Activated T-helper 17 cell treated with anti-CD3 and anti-CD28 coated beads, Interleukin-2, amount 50 U/mL, for 72 hours (primary cell): ENCODE measurements around the gene VPS26C. TPM values are rescaled to one million over a fixed set of nuclear protein-coding genes. Genes with fewer than 3 reads are reported as not detected.

Experiments
- ATAC-seq: fragments of 150-1000 bp; cut with Tn5 transposase; replicated peaks from 2 replicates; pipeline ENCODE4 v1.10.0; 2021; ENCODE audit warnings: mild to moderate bottlenecking, moderate library complexity
- H3K27ac Mint-ChIP-seq: one replicate; pipeline ENCODE4 v1.8.0; 2022; ENCODE audit warnings: mixed read lengths
- H3K27me3 Mint-ChIP-seq: one replicate; pipeline ENCODE4 v1.8.0; 2022; ENCODE audit warnings: mixed read lengths
- H3K36me3 Mint-ChIP-seq: one replicate; pipeline ENCODE4 v1.8.0; 2022; ENCODE audit warnings: low read depth, mild to moderate bottlenecking, mixed read lengths
- H3K4me1 Mint-ChIP-seq: one replicate; pipeline ENCODE4 v1.8.0; 2022; ENCODE audit warnings: mixed read lengths
- H3K4me3 Mint-ChIP-seq: one replicate; pipeline ENCODE4 v1.8.0; 2022; ENCODE audit warnings: mild to moderate bottlenecking, mixed read lengths
- H3K9me3 Mint-ChIP-seq: one replicate; pipeline ENCODE4 v1.8.0; 2022; ENCODE audit warnings: mixed read lengths
- total RNA-seq, 2 donors: library from RNA; stranded (reverse); gene quantifications; one replicate each; pipeline ENCODE4 v1.2.3, GENCODE V29; 2022

Gene VPS26C
- total RNA-seq, 2 donors from 2014 or later: 72.1 to 78.5 TPM

DNA sequence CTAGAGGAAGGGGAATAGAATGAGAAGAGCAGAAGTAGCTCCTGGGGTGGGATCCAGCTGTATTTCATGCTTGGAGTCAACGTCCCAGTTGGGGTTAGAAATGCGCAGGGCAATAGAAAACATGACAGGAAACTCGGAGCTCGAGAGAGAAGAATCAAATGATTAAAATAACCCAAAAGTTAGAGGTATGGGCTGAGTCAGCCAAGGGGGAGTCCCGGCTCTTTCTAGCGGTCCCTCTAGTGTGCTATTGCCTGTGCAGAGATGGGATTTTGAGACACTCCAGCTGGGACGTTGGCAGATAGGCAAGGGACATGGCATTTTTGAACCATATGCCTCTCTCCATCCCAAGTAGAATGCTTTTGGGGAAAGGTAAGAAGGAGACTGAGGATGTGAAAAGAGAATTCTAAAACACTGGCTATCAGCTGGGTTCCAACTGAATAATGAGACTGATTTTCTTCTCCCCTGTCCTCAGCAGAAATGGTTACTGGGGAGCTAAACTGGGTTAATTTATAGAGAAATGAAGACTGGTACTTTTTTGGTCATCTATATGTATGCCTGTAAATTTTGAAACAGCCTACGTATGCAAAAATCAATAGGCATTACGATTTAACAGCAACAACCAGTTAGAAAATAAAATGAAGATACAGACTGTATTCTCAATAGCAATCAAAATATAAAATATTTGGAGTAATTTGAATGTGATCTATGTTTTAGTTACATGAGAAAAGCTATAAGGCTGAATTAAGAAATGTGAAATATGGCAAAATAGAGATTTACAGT is 7.0 kb upstream of the VPS26C start:
- Mint-ChIP-seq H3K36me3 (no peaks in the 10 kb centered on the region), H3K27ac (no peak overlapping the region), H3K4me3 (peak overlapping the region; percentile 13), H3K4me1 (no peaks in the 10 kb centered on the region), H3K9me3 (no peaks in the 10 kb centered on the region), H3K27me3 (no peaks in the 10 kb centered on the region)
- ATAC-seq: peak; percentile 97

- ATAC-seq: no peak
- no peaks in the 10 kb centered on the region for H3K27me3 Mint-ChIP-seq
- no peaks in the 10 kb centered on the region for H3K36me3 Mint-ChIP-seq
- H3K4me3 Mint-ChIP-seq: peak overlapping the region; percentile 13
- no peaks in the 10 kb centered on the region for H3K9me3 Mint-ChIP-seq
- H3K27ac Mint-ChIP-seq: no peak overlapping the region
- H3K4me1 Mint-ChIP-seq: no peaks in the 10 kb centered on the region
Measured at GRCh38 chr21:37273440-37273839, 6.3 kb upstream of the VPS26C start.

- Mint-ChIP-seq H3K27ac (no peak overlapping the region), H3K4me1 (no peaks in the 10 kb centered on the region), H3K36me3 (no peaks in the 10 kb centered on the region), H3K4me3 (no peak overlapping the region), H3K27me3 (no peaks in the 10 kb centered on the region), H3K9me3 (no peaks in the 10 kb centered on the region)
- no peak for ATAC-seq
Measured at GRCh38 chr21:37272897-37273296, 5.8 kb upstream of the VPS26C start.

DNA sequence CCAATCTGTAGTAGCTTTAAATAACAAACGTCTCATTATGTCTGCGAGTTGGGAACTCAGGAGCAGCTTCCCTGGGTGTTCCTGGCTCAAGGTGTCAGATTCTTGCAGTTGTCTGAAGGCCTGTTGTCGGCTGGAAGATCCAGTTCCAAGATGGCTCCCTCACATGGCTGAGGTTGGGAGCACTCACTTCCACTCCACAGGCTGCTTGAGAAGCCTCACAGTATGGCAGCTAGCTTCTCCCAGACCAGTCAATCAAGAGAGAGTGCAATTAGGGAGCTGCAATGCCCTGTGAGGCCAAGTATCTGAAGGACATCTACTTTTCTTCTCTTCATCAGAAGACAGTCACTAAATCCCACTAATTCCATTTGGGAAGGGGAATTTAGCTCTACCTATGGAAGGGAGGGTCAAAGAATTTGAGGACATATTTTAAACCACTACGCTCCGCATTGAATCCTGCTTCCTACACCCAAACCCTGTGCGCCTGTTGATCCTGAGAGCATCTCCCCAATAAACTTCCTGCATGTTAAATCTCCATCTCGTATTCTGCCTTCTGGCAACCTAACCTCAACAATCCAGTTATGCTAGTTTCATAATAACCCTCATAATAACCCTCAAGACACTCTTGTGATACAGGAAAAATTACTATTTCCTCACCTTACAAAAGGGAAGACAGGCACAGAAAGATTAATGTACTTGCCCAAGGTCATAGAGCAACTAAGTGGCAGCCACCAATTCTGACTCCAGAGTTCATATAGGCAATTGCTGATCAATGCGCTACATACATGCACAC is 3.6 kb upstream of the VPS26C start:
- no peaks in the 10 kb centered on the region for H3K9me3 Mint-ChIP-seq
- H3K4me3 Mint-ChIP-seq: no peak overlapping the region
- H3K27ac Mint-ChIP-seq: no peak overlapping the region
- peaks cover 17% of the 10 kb centered on the region for H3K36me3 Mint-ChIP-seq
- peaks cover 4% of the 10 kb centered on the region for H3K4me1 Mint-ChIP-seq
- no peaks in the 10 kb centered on the region for H3K27me3 Mint-ChIP-seq
- ATAC-seq: no peak

- no peaks in the 10 kb centered on the region for H3K9me3 Mint-ChIP-seq
- peak overlapping the region; percentile 80 for H3K4me3 Mint-ChIP-seq
- H3K4me1 Mint-ChIP-seq: peaks cover 13% of the 10 kb centered on the region
- H3K36me3 Mint-ChIP-seq: peaks cover 29% of the 10 kb centered on the region
- no peaks in the 10 kb centered on the region for H3K27me3 Mint-ChIP-seq
- H3K27ac Mint-ChIP-seq: peak overlapping the region; percentile 37
- ATAC-seq: no peak
Measured at GRCh38 chr21:37269481-37269880, 2.3 kb upstream of the VPS26C start.

DNA sequence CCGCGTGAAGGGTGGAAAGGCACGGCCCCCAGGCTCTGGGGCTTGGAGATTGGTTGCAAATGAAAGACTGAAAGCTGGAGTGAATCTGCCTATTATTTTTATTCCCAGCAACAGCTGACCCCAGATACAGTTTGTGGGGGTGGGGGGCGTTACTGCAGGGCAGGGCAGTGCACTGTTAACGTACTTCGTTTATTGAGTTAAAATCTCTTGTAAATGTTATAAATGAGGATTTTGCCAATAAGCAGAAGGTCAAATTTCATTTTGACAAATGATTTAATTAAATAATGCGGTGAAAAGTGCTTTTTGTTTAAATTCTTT is 1.0 kb upstream of the VPS26C start:
- ATAC-seq: no peak
- Mint-ChIP-seq H3K4me1 (peaks cover 15% of the 10 kb centered on the region), H3K4me3 (peak overlapping the region; percentile 80), H3K27me3 (no peaks in the 10 kb centered on the region), H3K9me3 (no peaks in the 10 kb centered on the region), H3K36me3 (peaks cover 31% of the 10 kb centered on the region), H3K27ac (peak overlapping the region; percentile 83)

DNA sequence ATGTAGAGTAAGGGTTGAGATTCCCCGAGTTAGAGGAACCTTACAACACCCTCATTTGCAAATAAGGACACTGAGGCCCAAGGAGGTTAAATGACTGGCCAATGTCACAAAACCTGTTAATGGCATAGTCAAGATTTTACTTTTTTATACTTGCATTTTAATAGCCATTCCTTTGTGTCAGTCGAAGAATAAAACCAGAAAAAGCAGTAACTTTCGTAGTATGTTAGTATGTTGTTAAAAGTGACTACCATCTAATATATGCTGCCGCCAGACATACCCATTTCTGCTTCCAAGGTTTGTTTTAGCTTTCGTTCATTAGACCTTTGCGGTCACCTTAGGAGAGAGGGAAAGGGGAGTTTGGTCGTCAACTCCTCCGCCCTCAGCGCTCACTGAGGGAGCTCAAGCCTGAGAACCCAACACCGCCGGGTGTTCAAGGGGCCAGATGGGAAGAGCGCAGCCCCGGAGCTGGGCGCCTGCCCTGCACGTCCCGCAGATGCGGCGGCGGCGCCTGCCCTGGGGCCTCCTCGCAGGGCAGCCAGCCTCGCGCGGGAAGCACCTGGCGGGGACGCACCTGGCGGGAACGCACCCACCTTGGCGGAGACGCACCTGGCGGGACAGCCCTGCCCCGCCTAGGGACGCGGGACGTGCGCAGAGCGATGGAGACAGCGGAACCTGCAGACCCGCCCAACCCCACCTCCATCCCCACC is 466 bp downstream of the VPS26C start:
- ATAC-seq: peak; percentile 5
- Mint-ChIP-seq H3K9me3 (no peaks in the 10 kb centered on the region), H3K36me3 (peaks cover 38% of the 10 kb centered on the region), H3K27me3 (no peaks in the 10 kb centered on the region), H3K4me3 (peak overlapping the region; percentile 80), H3K4me1 (peaks cover 20% of the 10 kb centered on the region), H3K27ac (peak overlapping the region; percentile 83)

- ATAC-seq: no peak
- peaks cover 20% of the 10 kb centered on the region for H3K4me1 Mint-ChIP-seq
- H3K9me3 Mint-ChIP-seq: no peaks in the 10 kb centered on the region
- H3K4me3 Mint-ChIP-seq: peak overlapping the region; percentile 80
- H3K27me3 Mint-ChIP-seq: no peaks in the 10 kb centered on the region
- no peak overlapping the region for H3K27ac Mint-ChIP-seq
- peaks cover 49% of the 10 kb centered on the region for H3K36me3 Mint-ChIP-seq
Measured at GRCh38 chr21:37264808-37265207, 2.3 kb downstream of the VPS26C start.

DNA sequence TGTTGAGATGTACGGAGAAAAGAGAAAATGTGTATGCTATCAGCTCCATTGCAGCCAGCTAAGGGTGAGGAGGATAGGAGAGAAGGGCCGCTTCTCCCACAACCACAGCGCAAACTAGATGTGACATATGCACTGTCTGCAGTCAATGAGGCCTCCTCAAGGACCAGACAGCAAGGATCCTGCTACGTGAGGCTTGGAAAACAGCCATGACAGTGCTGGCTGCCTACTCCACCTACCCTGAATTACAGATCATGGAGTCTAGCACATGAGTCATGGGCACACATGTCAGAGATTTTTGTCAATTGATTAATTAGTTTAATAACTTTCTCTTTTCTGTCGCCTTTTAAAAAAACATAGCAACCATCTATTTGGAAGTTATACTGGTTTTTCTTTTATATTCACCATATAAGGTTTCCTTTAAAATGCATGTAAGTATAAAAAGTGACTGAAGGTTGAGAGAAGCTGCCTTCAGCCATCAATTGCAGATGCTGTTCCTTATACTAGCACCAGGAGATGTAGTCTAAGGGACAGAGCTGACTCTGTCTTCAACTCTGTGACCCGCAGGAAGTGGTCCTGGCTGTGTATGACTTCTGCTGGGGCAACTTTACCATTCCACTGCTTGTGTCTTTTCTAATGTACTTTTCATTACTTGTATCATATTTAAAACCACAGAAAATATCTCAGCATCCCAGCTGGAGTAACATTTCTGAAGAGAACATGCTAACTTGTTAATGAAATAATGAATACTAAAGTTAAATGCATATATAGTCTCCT is 3.1 kb downstream of the VPS26C start:
- H3K27ac Mint-ChIP-seq: no peak overlapping the region
- peaks cover 20% of the 10 kb centered on the region for H3K4me1 Mint-ChIP-seq
- no peaks in the 10 kb centered on the region for H3K27me3 Mint-ChIP-seq
- no peak for ATAC-seq
- H3K4me3 Mint-ChIP-seq: peak overlapping the region; percentile 80
- H3K9me3 Mint-ChIP-seq: no peaks in the 10 kb centered on the region
- H3K36me3 Mint-ChIP-seq: peaks cover 49% of the 10 kb centered on the region

DNA sequence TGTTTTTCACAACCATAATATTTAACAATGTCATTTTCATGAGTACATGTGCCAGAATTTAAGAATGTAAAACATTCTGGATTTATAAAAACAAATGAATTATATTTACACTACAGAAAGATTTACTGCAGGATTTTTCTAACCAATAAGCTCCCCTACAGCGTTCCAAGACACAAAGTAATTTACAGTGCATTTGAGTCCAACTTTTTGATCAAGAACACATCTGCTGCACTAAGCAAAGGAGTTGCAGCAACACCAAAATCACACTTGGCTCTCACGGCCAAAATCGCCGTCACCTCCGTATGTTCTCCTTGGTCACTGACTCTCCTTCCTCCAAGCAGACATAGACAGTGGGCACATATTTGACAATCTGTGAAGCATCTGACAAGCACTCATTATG is 7.7 kb downstream of the VPS26C start:
- Mint-ChIP-seq H3K4me1 (peaks cover 19% of the 10 kb centered on the region), H3K4me3 (no peak overlapping the region)

DNA sequence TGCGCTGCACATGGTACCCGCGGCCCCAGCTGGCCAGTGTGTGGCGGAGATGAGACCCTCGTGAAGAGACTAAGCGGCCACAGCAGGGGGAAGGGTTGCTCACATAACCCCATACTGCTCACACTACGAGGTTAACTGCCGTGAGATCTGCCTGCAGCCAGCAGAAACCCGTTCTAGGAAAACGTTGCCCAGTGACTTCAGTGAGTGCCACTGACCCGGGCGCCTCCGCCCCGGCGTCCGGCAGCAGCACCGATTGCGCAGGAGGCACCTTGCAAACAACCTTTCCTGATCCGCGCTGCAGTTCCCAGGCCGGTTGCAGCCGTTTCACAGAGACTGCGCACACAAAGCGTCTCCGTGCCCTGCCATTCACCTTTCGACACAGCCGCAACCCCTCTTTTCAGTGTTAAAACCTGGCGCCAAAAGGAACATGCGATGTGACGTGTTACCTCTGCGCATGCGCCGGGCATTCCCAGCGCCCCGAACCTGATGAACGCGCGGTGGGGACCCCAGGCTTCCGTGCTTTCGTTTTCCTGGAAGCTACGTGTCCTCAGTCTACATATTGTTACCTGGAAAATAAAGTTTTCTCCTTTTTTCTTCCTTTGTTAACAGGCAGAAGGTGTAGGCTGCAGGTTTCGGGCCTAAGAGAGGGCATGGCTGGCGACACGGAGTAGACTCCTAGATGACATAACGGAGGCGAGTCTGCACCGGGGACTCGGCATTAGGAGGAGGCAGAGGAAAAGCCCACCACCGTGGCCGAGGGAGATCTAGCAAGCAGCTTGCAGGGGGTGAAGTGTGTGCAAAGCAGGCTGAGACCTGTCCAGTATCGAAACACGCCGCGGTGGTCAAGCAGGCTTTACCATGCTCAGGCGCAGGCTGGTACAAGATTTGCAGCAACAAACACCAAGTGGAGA is 8.9 kb downstream of the VPS26C start:
- peak; percentile 91 for ATAC-seq
- Mint-ChIP-seq H3K27ac (peak overlapping the region; percentile 89), H3K4me1 (peaks cover 24% of the 10 kb centered on the region), H3K27me3 (no peaks in the 10 kb centered on the region), H3K9me3 (no peaks in the 10 kb centered on the region), H3K36me3 (peaks cover 36% of the 10 kb centered on the region), H3K4me3 (peak overlapping the region; percentile 94)

More for the DNA sequence above, 7.7 kb downstream of the VPS26C start:
- no peaks in the 10 kb centered on the region for H3K9me3 Mint-ChIP-seq
- no peak for ATAC-seq
- peaks cover 37% of the 10 kb centered on the region for H3K36me3 Mint-ChIP-seq
- H3K27ac Mint-ChIP-seq: no peak overlapping the region
- no peaks in the 10 kb centered on the region for H3K27me3 Mint-ChIP-seq

DNA sequence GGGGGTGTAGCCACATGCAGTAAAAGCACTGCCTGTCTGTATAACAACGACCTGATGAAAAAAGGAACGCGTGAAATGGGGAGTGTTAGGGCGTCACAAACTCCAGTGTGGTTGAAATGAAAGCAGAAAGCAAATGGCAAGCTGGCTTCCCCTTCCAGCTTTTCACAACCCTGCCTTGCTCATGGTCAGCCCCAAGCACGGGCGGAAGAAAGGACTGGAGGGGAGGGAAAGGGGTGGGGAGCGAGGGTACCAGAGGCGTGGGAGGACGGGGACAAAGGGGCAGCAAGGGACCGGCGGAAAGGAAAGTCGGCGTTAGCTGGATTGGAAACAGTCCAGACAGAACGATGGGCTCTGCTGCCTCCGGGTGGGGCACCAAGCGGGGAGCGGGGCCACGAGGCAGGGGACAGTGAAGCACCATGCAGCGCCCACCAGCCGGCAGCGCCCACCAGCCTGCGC is 9.6 kb downstream of the VPS26C start:
- ATAC-seq: peak; percentile 34
- peak overlapping the region; percentile 94 for H3K4me3 Mint-ChIP-seq
- H3K36me3 Mint-ChIP-seq: peaks cover 36% of the 10 kb centered on the region
- H3K27ac Mint-ChIP-seq: peak overlapping the region; percentile 89
- peaks cover 27% of the 10 kb centered on the region for H3K4me1 Mint-ChIP-seq
- H3K9me3 Mint-ChIP-seq: no peaks in the 10 kb centered on the region
- H3K27me3 Mint-ChIP-seq: no peaks in the 10 kb centered on the region

DNA sequence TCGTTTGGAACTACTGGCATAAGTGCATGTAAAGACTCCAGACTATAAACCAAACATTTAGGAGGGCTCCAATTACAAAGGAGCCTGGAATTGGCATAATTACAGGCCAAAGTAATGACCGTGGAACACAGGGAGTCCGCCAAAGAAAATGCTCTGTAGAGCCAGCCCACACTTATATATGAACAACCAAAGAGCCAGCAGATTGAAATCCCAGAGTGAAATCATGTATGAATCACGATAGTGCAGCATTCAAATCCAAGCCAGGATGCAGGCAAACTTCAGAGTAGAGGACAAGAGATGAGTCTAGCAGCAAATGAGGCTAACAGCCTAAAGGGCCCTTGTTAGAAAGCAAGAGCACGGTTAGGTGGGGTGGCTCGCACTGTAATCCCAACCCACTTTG is 13.1 kb downstream of the VPS26C start:
- Mint-ChIP-seq H3K4me3 (no peak overlapping the region), H3K36me3 (peaks cover 18% of the 10 kb centered on the region), H3K27ac (peak overlapping the region; percentile 9), H3K4me1 (peaks cover 37% of the 10 kb centered on the region), H3K9me3 (no peaks in the 10 kb centered on the region), H3K27me3 (no peaks in the 10 kb centered on the region)
- no peak for ATAC-seq
